Measurements from ENCODE around the gene CITED1. TPM values are rescaled to one million over a fixed set of nuclear protein-coding genes. Genes with fewer than 3 reads are reported as not detected.
"Not testable (repeated sequence)": the region's sequence is repeated elsewhere in the genome, so short reads cannot be mapped to it uniquely, and the experiment has no call there.

CITED1 gene, protein sequence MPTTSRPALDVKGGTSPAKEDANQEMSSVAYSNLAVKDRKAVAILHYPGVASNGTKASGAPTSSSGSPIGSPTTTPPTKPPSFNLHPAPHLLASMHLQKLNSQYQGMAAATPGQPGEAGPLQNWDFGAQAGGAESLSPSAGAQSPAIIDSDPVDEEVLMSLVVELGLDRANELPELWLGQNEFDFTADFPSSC
- total RNA-seq: under 1 TPM in 1 of 2 experiments, not detected in 1; 0.40 TPM

DNA sequence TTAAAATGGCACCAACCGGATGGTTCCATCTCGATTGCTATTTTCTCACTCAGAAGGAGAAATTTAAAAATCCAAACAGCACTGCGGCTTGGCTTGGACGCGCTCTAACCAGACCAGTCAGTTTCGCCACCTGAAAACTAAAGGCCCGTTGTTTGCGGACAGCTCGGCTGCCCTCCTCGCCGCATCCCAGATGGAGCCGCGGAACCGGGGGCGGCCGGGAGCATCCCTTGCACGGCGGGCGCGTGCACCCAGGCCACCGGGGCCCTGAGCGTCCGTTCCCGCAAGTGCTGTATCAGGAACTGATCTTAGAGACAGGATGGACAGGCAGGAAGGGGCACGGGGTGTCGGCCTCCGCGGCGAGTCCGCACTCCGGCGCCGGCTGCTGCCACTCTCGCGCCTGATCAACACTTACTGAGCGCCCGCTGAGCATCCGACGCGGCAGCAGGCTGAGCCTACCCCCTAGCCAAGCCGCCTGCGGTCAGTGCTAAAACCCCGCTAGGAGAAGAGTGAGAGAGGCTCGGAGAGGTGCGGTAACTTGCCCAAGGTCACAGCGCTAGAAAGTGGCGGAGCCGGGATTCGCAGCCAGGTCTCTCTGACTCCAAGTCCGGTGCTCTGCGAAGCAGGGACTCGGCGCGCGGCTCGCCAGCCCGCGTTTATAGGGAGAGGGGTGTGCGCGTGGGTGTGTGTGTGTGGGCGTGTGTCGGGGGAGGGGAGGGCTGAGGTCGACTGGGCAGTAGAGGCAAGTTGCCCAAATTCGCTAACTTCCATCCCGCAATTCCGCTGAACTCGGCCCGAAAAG is at the start of gene CITED1:
Gene CITED1 (minus strand): TSS at position 629 of the 799 bp plus-strand sequence. CDS start 3,045 bp downstream, outside the sequence.
- H3K4me1 Mint-ChIP-seq: peaks cover 10% of the 10 kb centered on the region
- ATAC-seq (ENCODE audit: low read depth): peak; percentile 37
- no peak within 1 kb of the TSS for H3K27ac Mint-ChIP-seq
- peaks cover 65% of the 10 kb centered on the region for H3K27me3 Mint-ChIP-seq
- no peaks in the 10 kb centered on the region for H3K36me3 Mint-ChIP-seq
- peak; percentile 35 for DNase-seq
- POLR2A ChIA-PET: interaction anchor here (1.0 kb wide), 1 partner anchor 28 kb away, joined by 5 read pairs; the partner anchor contains the start of gene RPS4X
- no peaks in the 10 kb centered on the region for H3K9me3 Mint-ChIP-seq
- H3K4me3 Mint-ChIP-seq: peak within 1 kb of the TSS; percentile 80

DNA sequence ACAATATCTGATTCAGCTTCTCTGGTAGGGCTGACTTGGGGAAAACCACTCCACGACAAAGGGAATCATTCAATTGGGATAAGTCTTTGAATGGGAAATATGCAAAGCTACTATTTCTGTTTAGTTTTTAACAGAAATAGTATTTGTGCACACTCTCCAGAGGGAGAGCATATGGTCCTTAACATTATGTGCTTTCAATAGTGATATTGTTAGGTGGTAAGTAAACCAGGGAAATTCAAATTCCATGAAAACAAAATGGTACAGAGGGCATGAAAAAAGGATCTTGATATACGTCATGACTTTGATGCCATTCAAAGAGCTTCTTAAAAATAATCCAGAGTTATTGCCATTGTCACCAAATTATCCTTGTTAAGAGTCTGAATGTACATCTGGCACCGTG is 47.1 kb upstream of the CITED1 start:
- no peak for DNase-seq
- Mint-ChIP-seq H3K36me3 (peaks cover 3% of the 10 kb centered on the region), H3K27me3 (no peaks in the 10 kb centered on the region), H3K4me1 (no peaks in the 10 kb centered on the region), H3K4me3 (no peak overlapping the region), H3K9me3 (no peaks in the 10 kb centered on the region), H3K27ac (no peak overlapping the region)
- POLR2A ChIA-PET: no interaction called here
- no peak for ATAC-seq (ENCODE audit: low read depth)

DNA sequence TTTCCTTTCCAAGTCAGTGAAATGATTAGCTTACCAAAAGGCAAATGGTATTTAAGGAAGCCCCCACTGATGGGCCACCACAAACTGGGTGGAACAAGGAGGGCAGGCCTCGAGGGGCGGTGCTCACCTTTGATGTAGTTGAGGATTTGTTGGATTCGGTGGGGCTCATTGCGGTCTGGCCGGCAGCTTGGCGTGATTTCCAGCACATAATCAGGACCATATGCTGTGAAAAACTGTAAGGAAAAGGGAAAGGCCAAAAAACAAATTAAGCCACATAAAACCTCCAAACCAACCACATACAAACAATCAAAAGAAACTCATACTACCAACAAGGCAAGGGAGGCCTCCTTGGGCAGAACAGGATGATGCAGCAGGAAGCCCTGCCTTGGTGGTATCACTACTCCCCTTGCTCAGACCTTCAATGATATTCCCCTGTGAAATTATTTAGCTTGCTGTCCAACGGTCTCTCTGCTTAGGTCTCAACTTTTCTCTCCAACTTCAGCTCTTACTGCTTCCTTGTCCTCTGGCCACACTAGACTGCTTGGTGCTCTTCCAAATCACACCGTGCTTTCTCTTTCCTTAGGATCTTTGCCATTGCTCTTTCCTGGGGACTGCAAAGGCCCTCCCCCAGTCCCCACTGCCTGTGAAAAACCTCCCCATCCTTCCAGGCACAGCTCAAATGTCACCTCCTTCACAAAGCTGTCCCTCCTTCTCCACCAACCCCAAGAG is 46.1 kb upstream of the CITED1 start:
- Mint-ChIP-seq H3K27me3 (no peaks in the 10 kb centered on the region), H3K9me3 (no peaks in the 10 kb centered on the region), H3K4me1 (no peaks in the 10 kb centered on the region), H3K36me3 (peaks cover 3% of the 10 kb centered on the region), H3K4me3 (no peak overlapping the region), H3K27ac (no peak overlapping the region)
- DNase-seq (no peak), ATAC-seq (ENCODE audit: low read depth) (no peak)
- POLR2A ChIA-PET: no interaction called here

DNA sequence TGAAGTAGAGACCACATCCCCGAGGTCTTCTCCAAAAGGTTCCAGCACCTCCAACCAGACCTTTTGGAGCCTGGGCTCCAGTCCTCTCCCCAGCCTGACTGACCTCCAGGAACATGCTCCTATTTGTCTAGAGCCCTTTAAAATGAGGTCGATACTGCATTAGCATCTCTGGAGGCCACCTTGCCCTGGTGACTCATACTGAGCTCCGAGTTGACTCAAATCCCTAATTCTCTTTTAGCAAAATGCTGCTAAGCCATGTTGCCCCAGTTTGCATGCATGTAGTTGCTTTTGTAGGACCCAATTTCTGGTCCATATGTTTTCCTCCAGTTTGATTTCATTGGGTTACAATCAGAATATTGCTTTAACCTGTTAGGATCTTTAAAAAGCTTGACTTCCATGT is 43.5 kb upstream of the CITED1 start:
- DNase-seq (no peak), ATAC-seq (ENCODE audit: low read depth) (no peak)
- H3K36me3 Mint-ChIP-seq: peaks cover 3% of the 10 kb centered on the region
- no peaks in the 10 kb centered on the region for H3K4me1 Mint-ChIP-seq
- H3K27me3 Mint-ChIP-seq: no peaks in the 10 kb centered on the region
- H3K27ac Mint-ChIP-seq: no peak overlapping the region
- no peaks in the 10 kb centered on the region for H3K9me3 Mint-ChIP-seq
- H3K4me3 Mint-ChIP-seq: no peak overlapping the region
- POLR2A ChIA-PET: no interaction called here

DNA sequence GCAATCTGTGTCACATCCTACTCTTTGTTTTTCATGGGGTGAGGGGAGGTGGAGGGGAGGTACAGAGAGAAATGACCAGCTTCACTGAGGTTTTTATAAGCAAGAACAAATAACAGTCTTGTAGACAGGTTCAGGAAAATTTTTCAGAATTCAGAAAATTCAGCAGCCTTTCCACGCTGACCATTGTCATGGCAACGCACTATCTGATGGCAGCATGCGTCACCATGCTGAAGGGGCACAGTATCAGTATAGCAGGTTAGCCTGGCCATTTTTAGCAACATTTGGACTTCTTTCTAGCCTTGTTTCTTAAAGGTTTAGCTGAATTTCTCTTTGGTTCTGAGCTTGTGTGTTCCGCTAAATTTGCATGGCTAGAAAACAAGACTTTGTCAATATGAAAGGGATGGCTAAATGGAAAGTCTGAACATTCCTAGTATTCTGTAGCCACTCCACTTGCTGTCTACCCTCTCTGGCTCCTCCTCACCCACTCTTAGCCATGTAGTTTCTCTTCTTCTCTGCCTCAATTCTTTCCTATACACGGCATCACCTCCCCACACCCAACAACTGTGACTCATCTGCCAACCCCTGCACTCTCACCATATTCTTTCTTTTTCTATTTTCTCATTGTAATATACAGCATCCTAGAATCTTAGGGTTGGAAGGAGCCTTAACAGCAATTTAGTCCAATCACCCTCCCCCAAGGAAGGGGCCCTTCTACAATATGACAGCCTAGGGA is 42.7 kb upstream of the CITED1 start:
- ATAC-seq (ENCODE audit: low read depth) (no peak), DNase-seq (no peak)
- Mint-ChIP-seq H3K36me3 (peaks cover 3% of the 10 kb centered on the region), H3K27me3 (no peaks in the 10 kb centered on the region), H3K4me3 (no peak overlapping the region), H3K27ac (no peak overlapping the region), H3K9me3 (no peaks in the 10 kb centered on the region), H3K4me1 (no peaks in the 10 kb centered on the region)
- POLR2A ChIA-PET: no interaction called here

DNA sequence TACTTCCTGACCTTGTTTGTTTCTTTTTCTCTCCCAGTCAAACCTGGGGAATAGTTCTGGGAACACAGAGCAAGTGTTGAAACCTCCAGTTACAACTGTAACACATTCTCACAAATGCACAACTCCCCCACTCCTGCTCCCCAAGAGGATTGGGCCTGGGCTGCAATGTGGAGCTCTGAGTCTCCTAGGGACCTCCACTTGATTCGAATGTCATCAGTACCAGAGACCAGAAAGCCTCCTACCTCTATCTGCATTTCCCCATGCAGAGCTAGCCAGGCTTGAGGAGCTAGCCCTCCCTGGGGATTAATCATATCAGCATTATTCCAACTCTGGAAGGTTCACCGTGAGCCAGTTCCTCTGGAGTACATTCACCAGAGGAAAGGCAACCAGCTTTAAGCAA is 41.7 kb upstream of the CITED1 start:
- DNase-seq: no peak
- no peak overlapping the region for H3K4me3 Mint-ChIP-seq
- H3K36me3 Mint-ChIP-seq: peaks cover 3% of the 10 kb centered on the region
- H3K4me1 Mint-ChIP-seq: no peaks in the 10 kb centered on the region
- no peaks in the 10 kb centered on the region for H3K27me3 Mint-ChIP-seq
- no peak overlapping the region for H3K27ac Mint-ChIP-seq
- POLR2A ChIA-PET: no interaction called here
- no peak for ATAC-seq (ENCODE audit: low read depth)
- H3K9me3 Mint-ChIP-seq: no peaks in the 10 kb centered on the region

DNA sequence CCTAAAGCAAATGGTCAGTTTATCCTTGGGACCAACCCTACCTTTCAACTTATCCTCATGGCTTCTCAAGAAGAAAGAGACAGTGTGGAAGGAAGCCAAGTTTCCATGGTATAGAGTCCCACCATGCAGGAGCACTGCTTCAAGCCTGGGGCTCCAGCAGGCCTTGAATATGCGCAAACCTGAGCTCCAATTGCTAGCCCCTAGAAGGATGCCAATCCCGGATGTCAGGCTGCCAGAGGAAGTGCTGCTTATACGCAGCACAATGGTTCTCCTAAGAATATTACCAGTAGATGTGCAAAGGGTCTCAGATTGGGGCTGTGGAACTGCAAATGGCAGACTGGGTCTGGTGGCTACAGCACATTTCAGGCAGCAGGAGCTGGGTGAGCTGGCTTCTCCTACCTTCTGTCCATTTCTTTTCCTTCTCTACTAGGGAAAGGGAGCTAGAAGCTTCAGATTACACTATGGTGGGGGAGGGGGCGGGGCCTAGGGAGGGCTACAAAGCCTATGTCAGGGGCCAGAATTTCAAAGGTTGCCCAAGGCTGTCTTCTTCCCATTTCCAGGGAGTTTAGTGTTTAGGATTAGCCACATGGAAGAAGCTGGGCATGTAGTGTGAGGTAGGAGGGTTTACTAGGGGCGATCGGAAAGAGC is 40.7 kb upstream of the CITED1 start:
- no peak for DNase-seq
- Mint-ChIP-seq H3K27ac (no peak overlapping the region), H3K36me3 (peaks cover 3% of the 10 kb centered on the region), H3K9me3 (no peaks in the 10 kb centered on the region), H3K27me3 (no peaks in the 10 kb centered on the region), H3K4me3 (no peak overlapping the region), H3K4me1 (no peaks in the 10 kb centered on the region)
- no peak for ATAC-seq (ENCODE audit: low read depth)
- POLR2A ChIA-PET: no interaction called here

DNA sequence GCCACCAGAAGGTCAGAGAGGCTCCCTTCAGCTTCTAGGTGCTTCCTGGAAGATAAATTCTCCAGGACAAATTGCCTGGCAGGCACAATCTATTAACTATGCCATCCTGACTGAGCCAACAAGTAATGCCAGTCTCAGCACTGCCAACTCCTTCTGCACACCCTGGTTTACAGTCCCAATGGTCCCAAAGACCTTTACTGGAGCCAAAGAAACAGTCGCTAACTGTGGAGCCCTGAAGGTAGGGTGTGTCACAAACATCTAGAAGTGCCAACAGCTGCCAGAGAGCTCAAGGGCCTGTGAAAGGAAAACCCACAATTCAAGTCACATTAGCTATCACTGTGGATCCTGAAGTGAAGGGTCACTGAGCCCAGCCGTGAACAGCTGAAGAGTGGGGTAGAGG is 34.9 kb upstream of the CITED1 start:
- Mint-ChIP-seq H3K27me3 (no peaks in the 10 kb centered on the region), H3K4me3 (no peak overlapping the region), H3K4me1 (no peaks in the 10 kb centered on the region), H3K9me3 (no peaks in the 10 kb centered on the region), H3K36me3 (peaks cover 7% of the 10 kb centered on the region), H3K27ac (no peak overlapping the region)
- POLR2A ChIA-PET: no interaction called here
- no peak for DNase-seq
- ATAC-seq (ENCODE audit: low read depth): no peak

DNA sequence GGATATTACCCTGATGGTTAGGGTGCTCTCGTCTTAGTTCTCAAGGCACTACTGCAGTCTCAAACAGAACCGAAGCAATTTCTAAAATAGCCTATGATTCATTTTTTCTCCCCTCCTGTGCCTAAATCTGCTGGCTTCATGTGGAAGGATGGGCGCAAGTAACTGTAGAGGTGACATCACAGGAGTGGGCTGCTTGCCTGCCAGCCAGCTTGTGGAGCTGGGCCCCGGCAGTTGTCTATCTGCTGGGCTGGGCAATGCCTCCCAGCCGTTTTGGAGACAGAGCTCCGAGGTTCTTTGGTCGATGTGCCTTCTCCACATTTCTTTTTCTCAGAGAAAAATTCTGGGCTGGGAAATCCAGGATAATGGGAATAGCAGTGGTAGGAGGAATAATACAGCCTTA is 34.3 kb upstream of the CITED1 start:
- DNase-seq (no peak), ATAC-seq (ENCODE audit: low read depth) (no peak)
- Mint-ChIP-seq H3K27me3 (no peaks in the 10 kb centered on the region), H3K27ac (no peak overlapping the region), H3K4me3 (no peak overlapping the region), H3K9me3 (no peaks in the 10 kb centered on the region), H3K4me1 (no peaks in the 10 kb centered on the region), H3K36me3 (peaks cover 10% of the 10 kb centered on the region)
- POLR2A ChIA-PET: no interaction called here

DNA sequence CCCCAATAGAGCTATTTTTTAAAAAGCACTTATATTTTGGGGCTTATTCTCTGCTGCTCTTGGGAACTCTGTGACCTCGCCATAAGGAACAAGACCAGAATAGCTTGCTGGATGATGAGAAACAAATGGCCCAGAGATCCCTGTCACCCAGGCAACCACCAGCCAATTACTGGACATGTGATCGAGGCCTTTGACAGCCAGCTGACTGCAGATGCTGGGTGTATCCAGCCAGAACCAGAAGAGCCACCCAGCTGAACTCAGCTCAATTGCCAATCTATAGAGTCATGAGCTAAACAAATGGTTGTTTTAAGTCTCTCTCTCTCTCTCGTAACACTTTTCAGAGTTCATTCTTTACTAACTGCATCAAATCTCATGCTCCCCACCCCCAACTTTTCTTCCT is 24.4 kb upstream of the CITED1 start:
- peaks cover 2% of the 10 kb centered on the region for H3K4me1 Mint-ChIP-seq
- H3K36me3 Mint-ChIP-seq: peaks cover 9% of the 10 kb centered on the region
- ATAC-seq (ENCODE audit: low read depth): no peak
- peaks cover 2% of the 10 kb centered on the region for H3K9me3 Mint-ChIP-seq
- H3K4me3 Mint-ChIP-seq: no peak overlapping the region
- POLR2A ChIA-PET: no interaction called here
- H3K27ac Mint-ChIP-seq: no peak overlapping the region
- no peaks in the 10 kb centered on the region for H3K27me3 Mint-ChIP-seq
- no peak for DNase-seq

DNA sequence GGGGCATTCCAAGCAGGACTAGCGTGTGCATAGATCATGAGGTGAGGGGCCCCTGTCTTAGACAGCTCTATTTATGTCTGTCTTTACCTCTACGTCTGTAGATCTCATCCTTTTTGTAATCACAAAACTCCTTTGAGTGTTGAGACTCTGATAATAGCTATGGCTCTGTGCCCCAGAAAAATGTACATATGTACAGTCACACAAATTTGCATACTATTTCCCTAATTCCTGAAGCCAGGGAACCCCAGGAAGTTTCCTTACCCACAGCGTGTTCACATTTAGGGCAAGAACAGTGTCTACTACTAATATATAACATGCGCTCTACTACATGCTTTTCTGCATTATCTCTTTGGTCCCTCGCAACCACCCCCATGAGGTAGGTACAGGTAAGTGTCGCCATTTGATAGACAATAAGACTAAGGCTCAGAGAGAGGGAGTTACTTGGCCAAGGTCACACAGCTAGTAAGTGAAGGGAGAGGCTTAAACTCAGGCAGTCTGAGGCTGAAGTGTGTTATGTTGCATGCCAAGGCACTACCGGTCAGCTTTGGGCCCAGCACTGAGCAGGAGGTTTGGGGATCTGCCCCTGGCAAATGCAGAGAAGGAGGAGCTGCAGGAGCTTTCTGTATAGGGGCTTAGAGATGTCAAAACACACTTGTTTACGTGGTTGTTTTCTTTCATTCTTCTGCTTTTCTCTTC is 21.0 kb upstream of the CITED1 start:
- Mint-ChIP-seq H3K4me3 (no peak overlapping the region), H3K27ac (no peak overlapping the region), H3K4me1 (peaks cover 1% of the 10 kb centered on the region), H3K36me3 (peaks cover 6% of the 10 kb centered on the region), H3K9me3 (peaks cover 2% of the 10 kb centered on the region), H3K27me3 (no peaks in the 10 kb centered on the region)
- no peak for ATAC-seq (ENCODE audit: low read depth)
- no peak for DNase-seq
- POLR2A ChIA-PET: no interaction called here

DNA sequence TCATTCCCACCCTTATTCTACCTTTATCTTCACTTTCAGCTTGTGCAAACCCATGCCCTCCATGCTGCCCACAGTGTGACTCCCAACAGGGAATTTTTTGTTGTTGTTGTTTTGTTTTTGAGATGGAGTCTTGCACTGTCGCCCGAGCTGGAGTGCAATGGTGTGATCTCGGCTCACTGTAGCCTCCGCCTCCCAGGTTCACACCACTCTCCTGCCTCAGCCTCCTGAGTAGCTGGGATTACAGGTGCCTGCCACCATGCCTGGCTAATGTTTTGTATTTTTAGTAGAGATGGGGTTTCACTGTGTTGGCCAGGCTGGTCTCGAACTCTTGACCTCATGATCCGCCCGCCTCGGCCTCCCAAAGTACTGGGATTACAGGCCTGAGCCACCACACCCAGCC is 13.9 kb upstream of the CITED1 start:
- H3K27ac Mint-ChIP-seq; DNase-seq; H3K27me3 Mint-ChIP-seq; POLR2A ChIA-PET; ATAC-seq (ENCODE audit: low read depth); H3K4me1 Mint-ChIP-seq; H3K9me3 Mint-ChIP-seq; H3K36me3 Mint-ChIP-seq; H3K4me3 Mint-ChIP-seq: not testable (repeated sequence)

All from activated naive CD8-positive, alpha-beta T cell treated with anti-CD3 and anti-CD28 coated beads, Interleukin-2, amount 10 ng/mL, durations not matched to agents 7 days and 5 days (primary cell).